ENCODE results near the gene ADARB1.

- TF ChIP-seq POLR2AphosphoS5 (IDR thresholded peaks at IDR 0.05; ENCODE audit: low read depth, low read length) (no peak), POLR2A (IDR thresholded peaks at IDR 0.05; ENCODE audit: low read depth, low read length) (no peak)
Observed at GRCh38 chr21:45057886-45058285, 16.5 kb upstream of the ADARB1 start.

Data from GM12892 (cell line).